HepG2 (cell line): ENCODE results near the gene SERHL2. TPM values are rescaled to one million over a fixed set of nuclear protein-coding genes. Genes with fewer than 3 reads are reported as not detected.

Experiments used
- ATAC-seq: fragments of 200-7000 bp; cut with Tn5 transposase; 3 replicates; pipeline ENCODE4 v1.9.1; 2020; ENCODE audit warnings: mild to moderate bottlenecking, moderate library complexity
- BruUV-seq: library from RNA; stranded (reverse); fragments of 400-500 nt; replicated peaks from 2 replicates; lab custom pipeline; 2021; lab: Mats Ljungman, UMichigan
- CTCF ChIA-PET: fragments of 300-600 bp; formaldehyde crosslinking; extraction: SDS; loops from one replicate; lab custom pipeline; 2021; ENCODE audit warnings: low total read pairs, inconsistent platforms, low intra/inter-chr PET ratio; lab: Yijun Ruan, JAX
- POLR2A ChIA-PET: fragments of 350-600 bp; sonication (Branson Sonifier 250); formaldehyde crosslinking; loops from one replicate; lab custom pipeline; 2020; ENCODE audit warnings: antibody characterized with exemption, inconsistent platforms; lab: Yijun Ruan, JAX
- DNase-seq: peaks from one replicate; pipeline ENCODE4 v3.0.0-alpha.2; 2015; ENCODE audit warnings: low spot score
- FAIRE-seq: peaks from 3 replicates; lab custom pipeline; 2011; peaks lifted over from hg19 to GRCh38; lab: Jason Lieb, UNC
- H2AFZ ChIP-seq: one replicate; pipeline ENCODE4 v1.6.1; 2011; ENCODE audit warnings: low read length, inconsistent platforms
- H3K27ac ChIP-seq: fragments of 300-600 bp; 3 replicates; pipeline ENCODE4 v1.8.0; 2011; ENCODE audit warnings: mixed run types, mild to moderate bottlenecking, mixed read lengths, low read length, inconsistent platforms; ENCODE audit not compliant: insufficient read depth; ENCODE audit errors: extremely low read length
- H3K27me3 ChIP-seq, 2 experiments: fragments of 200-600 bp in 1 of 2; 2 replicates in 1 of 2; 3 replicates in 1 of 2; pipeline versions ENCODE4 v1.6.0 to v1.8.0; 2011; ENCODE audit warnings: low read length in 2 of 2, mild to moderate bottlenecking in 2 of 2, moderate library complexity in 2 of 2, inconsistent platforms in 1 of 2; ENCODE audit not compliant: insufficient read depth in 2 of 2, control insufficient read depth in 1 of 2
- H3K36me3 ChIP-seq, 2 experiments: fragments of 200-600 bp in 1 of 2; replicated peaks in 1 of 2; 2 replicates in 1 of 2; 3 replicates in 1 of 2; pipeline versions ENCODE4 v1.5.1 to v1.8.0; 2011; ENCODE audit warnings: low read length in 2 of 2, inconsistent platforms in 1 of 2; ENCODE audit not compliant: insufficient read depth in 2 of 2, control insufficient read depth in 1 of 2
- H3K4me1 ChIP-seq: 2 replicates; pipeline ENCODE4 v1.5.1; 2012; ENCODE audit warnings: low read length, inconsistent platforms; ENCODE audit not compliant: insufficient read depth
- H3K4me2 ChIP-seq: 2 replicates; pipeline ENCODE4 v1.6.0; 2011; ENCODE audit warnings: low read depth, low read length, inconsistent platforms
- H3K4me3 ChIP-seq, 3 experiments: fragments of 200-600 bp in 1 of 3; sonication (generic), shearing (Covaris generic) in 1 of 3; replicated peaks in 1 of 3; 2 replicates each; pipeline ENCODE4 v1.5.1; 2011 to 2016; ENCODE audit warnings: low read length in 3 of 3, inconsistent platforms in 2 of 3, low read depth in 2 of 3, mild to moderate bottlenecking in 2 of 3, control low read depth in 1 of 3, mixed read lengths in 1 of 3; ENCODE audit not compliant: insufficient read depth in 1 of 3
- H3K79me2 ChIP-seq: one replicate; pipeline ENCODE4 v1.6.1; 2011; ENCODE audit warnings: low read length, inconsistent platforms; ENCODE audit not compliant: insufficient read depth
- H3K9ac ChIP-seq: 2 replicates; pipeline ENCODE4 v1.6.0; 2011; ENCODE audit warnings: mild to moderate bottlenecking, low read depth, low read length, inconsistent platforms; ENCODE audit not compliant: insufficient read depth
- H3K9me3 ChIP-seq: 2 replicates; pipeline ENCODE4 v1.5.1; 2012; ENCODE audit warnings: mild to moderate bottlenecking, low read length
- H4K20me1 ChIP-seq: 2 replicates; pipeline ENCODE4 v1.6.0; 2011; ENCODE audit warnings: inconsistent platforms, mild to moderate bottlenecking, low read length, moderate library complexity; ENCODE audit not compliant: insufficient read depth
- ARNT2 ChIP-seq: sonication (generic); formaldehyde crosslinking; IDR thresholded peaks from 2 replicates; pipeline ENCODE4 v1.8.0; 2022; ENCODE audit warnings: mild to moderate bottlenecking, low read depth, missing genetic modification reagents, moderate library complexity
- ATF1 ChIP-seq: IDR thresholded peaks from 2 replicates; pipeline ENCODE4 v1.6.1; 2016; ENCODE audit warnings: mild to moderate bottlenecking, control low read depth
- DMTF1 ChIP-seq: sonication (generic); formaldehyde crosslinking; IDR thresholded peaks from 2 replicates; pipeline ENCODE4 v1.4.0; 2020; ENCODE audit warnings: mild to moderate bottlenecking, missing genetic modification reagents
- KLF16 ChIP-seq, 2 experiments: sonication (generic) in 1 of 2; formaldehyde crosslinking in 1 of 2; IDR thresholded peaks; 2 replicates each; pipeline versions ENCODE4 v1.6.1 to v1.8.0; 2016 to 2023; ENCODE audit warnings: missing genetic modification reagents in 2 of 2, missing compliant biosample characterization in 1 of 2
- MED1 ChIP-seq: sonication (generic); formaldehyde crosslinking; IDR thresholded peaks from 2 replicates; pipeline ENCODE4 v1.4.0; 2020; ENCODE audit warnings: missing genetic modification reagents
- SOX5 ChIP-seq: IDR thresholded peaks from 2 replicates; pipeline ENCODE4 v1.6.1; 2016; ENCODE audit warnings: borderline replicate concordance
- TEAD3 ChIP-seq: optimal IDR thresholded peaks from 2 replicates; pipeline ENCODE3; 2016; ENCODE audit warnings: borderline replicate concordance
- UBTF ChIP-seq: sonication (generic); formaldehyde crosslinking; IDR thresholded peaks from 2 replicates; pipeline ENCODE4 v1.4.0; 2020; ENCODE audit warnings: mild to moderate bottlenecking, missing genetic modification reagents
- ZFP36 ChIP-seq: fragments of 150-350 bp; IDR thresholded peaks from 2 replicates; pipeline ENCODE4 v1.6.1; 2018; ENCODE audit warnings: borderline replicate concordance, low read length, low read depth; ENCODE audit not compliant: partially characterized antibody
- ZNF770 ChIP-seq: sonication (generic); formaldehyde crosslinking; IDR thresholded peaks from 2 replicates; pipeline ENCODE4 v1.5.0; 2020; ENCODE audit warnings: mild to moderate bottlenecking, missing genetic modification reagents
- WGBS: methylation state at CpG from one replicate; pipeline ENCODE4 v1.1.6; 2017; ENCODE audit warnings: low lambda C conversion rate; 5-methylcytosine and 5-hydroxymethylcytosine counted together
- in situ Hi-C: cut with HindIII; loops from 2 replicates; pipeline ENCODE4 v1.10.0; 2017; ENCODE audit warnings: low pct_unique_long_range_greater_than_20kb; ENCODE audit not compliant: extremely low pct_ligation_motif_present
- intact Hi-C: fragments of 100-400 bp; cut with micrococcal nuclease; formaldehyde crosslinking; loops from one replicate; pipeline ENCODE4 v1.10.0; 2022; ENCODE audit not compliant: unreplicated experiment
- polyA plus RNA-seq, 8 experiments: library from polyadenylated mRNA; depleted of rRNA in 3 of 8; stranded (reverse) in 7 of 8; unstranded in 1 of 8; fragments of >200 nt; fragmentation: Illumina TruSeq in 4 of 8; extraction: Trizol in 4 of 8; gene quantifications; 2 replicates each; pipeline versions ENCODE4 v1.2.1 to v1.2.3, GENCODE V29; 2011 to 2016; ENCODE audit warnings: low read depth in 4 of 8, missing spikeins in 1 of 8, mixed read lengths in 1 of 8; ENCODE audit not compliant: insufficient read depth in 1 of 8
- total RNA-seq, 5 experiments: library from RNA; depleted of rRNA; stranded (reverse); fragments of >200 nt; fragmentation: Illumina TruSeq; extraction: Trizol; gene quantifications; 2 replicates each; pipeline ENCODE4 v1.2.3, GENCODE V29; 2016; ENCODE audit warnings: low read depth in 1 of 5

Gene SERHL2
- total and polyA plus RNA-seq, 2 of the 13 experiments (the other 11 are each of a cell fraction or from before 2014, with no cell fraction given) = 1.0 to 1.8 TPM

GRCh38 chr22:42611051-42611450 lies 57.3 kb downstream of the SERHL2 start:
- Histone ChIP-seq H3K4me2 (peak overlapping the region; percentile 1; the same call in 1 of the 2 replicates), H3K36me3 (peaks cover 10 to 14% of the 10 kb centered on the region in 2 experiments; a peak in 4 of 5 replicates), H2AFZ (no peak overlapping the region), H3K79me2 (peaks cover 73% of the 10 kb centered on the region), H3K27me3 (no peaks in the 10 kb centered on the region; a peak in 1 of 5 replicates), H4K20me1 (peaks cover 29% of the 10 kb centered on the region), H3K4me3 (no peak overlapping the region), H3K9me3 (no peaks in the 10 kb centered on the region), H3K4me1 (peaks cover 74% of the 10 kb centered on the region), H3K27ac (peak overlapping the region; percentile 26), H3K9ac (peak overlapping the region; percentile 6; the same call in 1 of the 2 replicates)
- intact Hi-C loops (loop anchor here (5.0 to 10.0 kb wide), 2 partner anchors 59 to 96 kb away; partner anchors contain the start of genes RRP7A and SERHL2), in situ Hi-C loops (no loop called here)
- ChIA-PET POLR2A (no interaction called here), CTCF (no interaction called here)
- WGBS = 89% methylated on average over 1 of the region's 1 CpG
- ATAC-seq (no peak), DNase-seq (no peak), FAIRE-seq (no peak)
- TF ChIP-seq TEAD3 (peak; percentile 48), SOX5 (CRISPR knock-in tag) (peak; percentile 27; the same call in 1 of the 2 replicates), KLF16 (CRISPR knock-in tag; IDR thresholded peaks at IDR 0.05) (no peak), ZNF770 (peak; percentile 52; the same call in 1 of the 2 replicates), MED1 (CRISPR knock-in tag) (0 out of 2 replicates have a peak, but pooled peaks have one; percentile 12)
- BruUV-seq = no TSS peak

- ATAC-seq (no peak), DNase-seq (no peak), FAIRE-seq (no peak)
- Histone ChIP-seq H3K27me3 (no peaks in the 10 kb centered on the region; a peak in 1 of 5 replicates), H3K4me2 (peak overlapping the region; percentile 89), H3K4me3 (0 out of 6 replicates have a peak overlapping the region, but pooled peaks of 1 of the 3 experiments have one; percentile 1), H2AFZ (no peak overlapping the region), H4K20me1 (peaks cover 26% of the 10 kb centered on the region), H3K4me1 (peaks cover 72% of the 10 kb centered on the region), H3K36me3 (peaks cover 10 to 14% of the 10 kb centered on the region in 2 experiments; a peak in 3 of 5 replicates), H3K9ac (no peak overlapping the region; the same call in 1 of the 2 replicates), H3K27ac (no peak overlapping the region), H3K79me2 (peaks cover 64% of the 10 kb centered on the region), H3K9me3 (no peaks in the 10 kb centered on the region)
- CTCF ChIA-PET = interaction anchor here (1.5 kb wide), 1 partner anchor 100 kb away, joined by 5 read pairs; no protein-coding TSS in a partner anchor
- in situ Hi-C loops (no loop called here), intact Hi-C loops (loop anchor here (5.0 to 10.0 kb wide), 2 partner anchors 60 to 98 kb away; partner anchors contain the start of genes RRP7A and SERHL2)
- WGBS = 94% methylated on average over 9 of the region's 11 CpGs
- POLR2A ChIA-PET = interaction anchor here (1.1 kb wide), 1 partner anchor 79 kb away, joined by 4 read pairs; no protein-coding TSS in a partner anchor
- BruUV-seq = no TSS peak
- TF ChIP-seq DMTF1 (CRISPR knock-in tag) (no peak), ATF1 (no peak), ZFP36 (no peak), ARNT2 (CRISPR knock-in tag) (0 out of 2 replicates have a peak, but pooled peaks have one; percentile 24), UBTF (CRISPR knock-in tag) (0 out of 2 replicates have a peak, but pooled peaks have one; percentile 2)
These were observed 58.6 kb downstream of the SERHL2 start for GRCh38 chr22:42612336-42612735.
